DOHH2 (cell line): ENCODE results near the gene AMIGO2.
"Not testable (repeated sequence)": the region's sequence is repeated elsewhere in the genome, so short reads cannot be mapped to it uniquely, and the experiment has no call there.

ENCODE experiments used
- H3F3A ChIP-seq: fragments of 200-600 bp; sonication (generic), shearing (Covaris generic); 2 replicates; pipeline ENCODE4 v1.6.0; 2016; ENCODE audit warnings: antibody characterized with exemption, mild to moderate bottlenecking; ENCODE audit not compliant: control insufficient read depth, insufficient read depth
- H3K27ac ChIP-seq: fragments of 200-600 bp; sonication (generic); 2 replicates; pipeline ENCODE4 v1.5.1; 2014; ENCODE audit warnings: low read depth, mild to moderate bottlenecking, low read length, moderate library complexity
- H3K27me3 ChIP-seq: fragments of 200-600 bp; sonication (generic); 2 replicates; pipeline ENCODE4 v1.6.1; 2014; ENCODE audit warnings: mild to moderate bottlenecking, low read length, mixed read lengths; ENCODE audit not compliant: control insufficient read depth
- H3K36me3 ChIP-seq: fragments of 200-600 bp; sonication (generic); 2 replicates; pipeline ENCODE4 v1.6.1; 2014; ENCODE audit warnings: mild to moderate bottlenecking, low read length, moderate library complexity, mixed read lengths; ENCODE audit not compliant: control insufficient read depth
- H3K4me1 ChIP-seq: fragments of 200-600 bp; sonication (generic); 2 replicates; pipeline ENCODE4 v1.6.1; 2014; ENCODE audit warnings: mild to moderate bottlenecking, low read length, mixed read lengths; ENCODE audit not compliant: control insufficient read depth
- H3K4me2 ChIP-seq: fragments of 200-600 bp; sonication (generic); 2 replicates; pipeline ENCODE4 v1.6.0; 2014; ENCODE audit warnings: mild to moderate bottlenecking, low read length, moderate library complexity
- H3K4me3 ChIP-seq: fragments of 200-600 bp; sonication (generic); 2 replicates; pipeline ENCODE4 v1.5.1; 2014; ENCODE audit warnings: mild to moderate bottlenecking, low read length, mixed read lengths
- H3K79me2 ChIP-seq: fragments of 200-600 bp; sonication (generic); 2 replicates; pipeline ENCODE4 v1.6.1; 2014; ENCODE audit warnings: mild to moderate bottlenecking, low read length, mixed read lengths; ENCODE audit not compliant: control insufficient read depth
- H3K9me2 ChIP-seq: fragments of 200-600 bp; sonication (generic); replicated peaks from 2 replicates; pipeline ENCODE4 v1.6.1; 2014; ENCODE audit warnings: mild to moderate bottlenecking, low read length, mixed read lengths; ENCODE audit not compliant: control insufficient read depth
- H3K9me3 ChIP-seq: fragments of 200-600 bp; sonication (generic); 2 replicates; pipeline ENCODE4 v1.6.1; 2014; ENCODE audit warnings: antibody characterized with exemption, low read length, mixed read lengths; ENCODE audit not compliant: control insufficient read depth, insufficient read depth
- H4K20me1 ChIP-seq: fragments of 200-600 bp; sonication (generic); 2 replicates; pipeline ENCODE4 v1.6.0; 2014; ENCODE audit warnings: low read depth, mild to moderate bottlenecking, antibody characterized with exemption, low read length, moderate library complexity; ENCODE audit not compliant: control insufficient read depth, insufficient read depth
- CTCF ChIP-seq: fragments of 200-600 bp; sonication (generic); IDR thresholded peaks from one replicate; pipeline ENCODE4 v1.5.1; 2014; ENCODE audit warnings: antibody characterized with exemption, mild to moderate bottlenecking, low read depth, low read length; ENCODE audit not compliant: poor library complexity, severe bottlenecking
- EZH2phosphoT487 ChIP-seq: fragments of 200-600 bp; sonication (generic); IDR thresholded peaks from 2 replicates; pipeline ENCODE4 v1.6.1; 2017; ENCODE audit warnings: borderline replicate concordance, mild to moderate bottlenecking, antibody characterized with exemption, low read length, moderate library complexity, mixed read lengths

AMIGO2 gene

DNA sequence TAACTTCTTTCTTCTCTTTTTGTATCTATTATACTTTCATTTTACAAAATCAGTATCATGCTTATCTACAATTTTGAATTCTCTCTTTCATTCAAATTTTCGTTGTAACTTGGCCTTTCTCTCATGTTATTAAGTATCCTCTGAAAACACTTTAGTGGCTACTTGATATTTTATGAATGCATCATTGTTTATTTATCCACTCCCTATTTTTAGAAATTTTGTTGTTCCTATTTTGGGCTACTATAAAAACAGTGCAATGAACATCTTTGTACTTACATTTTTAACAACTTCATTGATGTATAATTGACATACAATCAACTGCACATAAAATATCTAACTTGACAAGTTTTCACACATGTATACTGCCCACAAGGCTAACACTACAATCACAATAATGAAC is 44.0 kb upstream of the AMIGO2 start:
- no peaks in the 10 kb centered on the region for H3K9me2 ChIP-seq
- H4K20me1 ChIP-seq, result no peaks in the 10 kb centered on the region
- H3K27ac ChIP-seq, result no peak overlapping the region
- no peaks in the 10 kb centered on the region for H3K36me3 ChIP-seq
- H3K79me2 ChIP-seq, result no peaks in the 10 kb centered on the region
- no peaks in the 10 kb centered on the region; the same call in 1 of the 2 replicates for H3K27me3 ChIP-seq
- H3K4me3 ChIP-seq, result no peak overlapping the region
- no peak for TF ChIP-seq EZH2phosphoT487
- H3K4me2 ChIP-seq, result no peak overlapping the region
- H3F3A ChIP-seq, result no peaks in the 10 kb centered on the region
- H3K9me3 ChIP-seq, result no peaks in the 10 kb centered on the region
- no peaks in the 10 kb centered on the region for H3K4me1 ChIP-seq

DNA sequence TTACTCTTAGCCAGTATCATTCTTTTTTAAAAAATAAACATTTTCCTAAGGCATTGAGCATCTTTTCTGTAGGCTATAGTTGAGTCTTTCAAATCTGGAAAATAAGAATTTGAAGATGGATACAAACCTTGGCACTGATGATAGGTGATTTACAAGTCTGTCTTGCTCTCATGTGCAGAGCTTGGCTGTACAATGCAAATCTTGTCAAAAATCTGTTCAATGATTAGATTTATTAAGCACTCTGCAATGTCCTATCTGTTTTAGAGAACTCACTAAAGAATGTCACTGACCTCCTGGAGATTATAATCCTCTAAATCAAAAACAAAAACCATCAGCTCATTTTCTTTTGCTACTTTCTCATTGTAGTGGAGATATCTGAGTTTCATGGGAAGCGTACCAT is 42.8 kb upstream of the AMIGO2 start:
- H3K27ac ChIP-seq, result no peak overlapping the region
- H3K4me1 ChIP-seq, result no peaks in the 10 kb centered on the region
- H4K20me1 ChIP-seq, result no peaks in the 10 kb centered on the region
- TF ChIP-seq EZH2phosphoT487 (no peak), CTCF (no peak)
- H3K4me2 ChIP-seq, result no peak overlapping the region
- no peak overlapping the region for H3K4me3 ChIP-seq
- H3F3A ChIP-seq, result no peaks in the 10 kb centered on the region
- H3K79me2 ChIP-seq, result no peaks in the 10 kb centered on the region
- no peaks in the 10 kb centered on the region; the same call in 1 of the 2 replicates for H3K27me3 ChIP-seq
- H3K9me3 ChIP-seq, result no peaks in the 10 kb centered on the region
- H3K9me2 ChIP-seq, result no peaks in the 10 kb centered on the region
- no peaks in the 10 kb centered on the region for H3K36me3 ChIP-seq

- Histone ChIP-seq H3K4me3 (no peak overlapping the region), H3K27ac (no peak overlapping the region), H3K27me3 (no peaks in the 10 kb centered on the region; the same call in 1 of the 2 replicates)
Observed at GRCh38 chr12:47121146-47121545, 41.4 kb upstream of the AMIGO2 start.

GRCh38 chr12:47120736-47121135 is 41.0 kb upstream of the AMIGO2 start:
- TF ChIP-seq EZH2phosphoT487 (no peak), CTCF (no peak)
- Histone ChIP-seq H3K9me2 (no peaks in the 10 kb centered on the region), H3F3A (no peaks in the 10 kb centered on the region), H3K4me3 (no peak overlapping the region), H3K36me3 (no peaks in the 10 kb centered on the region), H3K79me2 (no peaks in the 10 kb centered on the region), H3K4me2 (no peak overlapping the region), H4K20me1 (no peaks in the 10 kb centered on the region), H3K4me1 (no peaks in the 10 kb centered on the region), H3K27me3 (no peaks in the 10 kb centered on the region; the same call in 1 of the 2 replicates), H3K9me3 (no peaks in the 10 kb centered on the region), H3K27ac (no peak overlapping the region)

More at GRCh38 chr12:47121146-47121545, 41.4 kb upstream of the AMIGO2 start:
- H3K4me1 ChIP-seq, result no peaks in the 10 kb centered on the region
- H3K9me3 ChIP-seq, result no peaks in the 10 kb centered on the region
- no peaks in the 10 kb centered on the region for H3F3A ChIP-seq
- TF ChIP-seq EZH2phosphoT487, result no peak
- TF ChIP-seq CTCF, result no peak
- no peaks in the 10 kb centered on the region for H3K79me2 ChIP-seq
- H3K9me2 ChIP-seq, result no peaks in the 10 kb centered on the region
- no peak overlapping the region for H3K4me2 ChIP-seq
- no peaks in the 10 kb centered on the region for H4K20me1 ChIP-seq
- no peaks in the 10 kb centered on the region for H3K36me3 ChIP-seq

DNA sequence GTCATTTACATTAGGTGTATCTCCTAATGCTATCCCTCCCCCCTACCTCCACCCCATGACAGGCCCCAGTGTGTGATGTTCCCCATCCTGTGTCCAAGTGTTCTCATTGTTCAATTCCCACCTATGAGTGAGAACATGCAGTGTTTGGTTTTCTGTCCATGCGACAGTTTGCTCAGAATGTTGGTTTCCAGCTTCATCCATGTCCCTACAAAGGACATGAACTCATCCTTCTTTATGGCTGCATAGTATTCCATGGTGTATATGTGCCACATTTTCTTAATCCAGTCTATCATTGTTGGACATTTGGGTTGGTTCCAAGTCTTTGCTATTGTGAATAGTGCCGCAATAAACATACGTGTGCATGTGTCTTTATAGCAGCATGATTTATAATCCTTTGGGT is 37.5 kb upstream of the AMIGO2 start:
- not testable (repeated sequence) for H3K36me3 ChIP-seq, H3K27ac ChIP-seq, H3K9me2 ChIP-seq, H4K20me1 ChIP-seq, H3K4me1 ChIP-seq, H3K27me3 ChIP-seq, H3K9me3 ChIP-seq, H3K4me3 ChIP-seq, H3K4me2 ChIP-seq, H3K79me2 ChIP-seq, H3F3A ChIP-seq
